NCI-H128 (cell line): Measurements from ENCODE around the gene LYRM7.
"Not testable (repeated sequence)": the region's sequence is repeated elsewhere in the genome, so short reads cannot be mapped to it uniquely, and the experiment has no call there.

ENCODE experiments used
- DNase-seq: peaks from one replicate; lab custom pipeline; 2025; ENCODE audit not compliant: unreplicated experiment; lab: John Stamatoyannopoulos, UW

Gene LYRM7

GRCh38 chr5:131170540-131171275, at the start of gene LYRM7:
LYRM7 (plus strand) TSS chr5:131170944; CDS start chr5:131171021, 77 bp downstream.
- DNase-seq: peak; percentile 93

- DNase-seq: not testable (repeated sequence)
Measured at GRCh38 chr5:131127244-131127643, 43.5 kb upstream of the LYRM7 start.

GRCh38 chr5:131129306-131129705, 41.4 kb upstream of the LYRM7 start:
- DNase-seq: no peak

GRCh38 chr5:131133091-131133490, 37.7 kb upstream of the LYRM7 start:
- not testable (repeated sequence) for DNase-seq

- DNase-seq: not testable (repeated sequence)
Measured at GRCh38 chr5:131138406-131138805, 32.3 kb upstream of the LYRM7 start.

- DNase-seq: no peak
Measured at GRCh38 chr5:131139321-131139720, 31.4 kb upstream of the LYRM7 start.

GRCh38 chr5:131142970-131143617, 27.6 kb upstream of the LYRM7 start:
- no peak for DNase-seq

GRCh38 chr5:131147258-131147657, 23.5 kb upstream of the LYRM7 start:
- no peak for DNase-seq

- no peak for DNase-seq
Measured at GRCh38 chr5:131148835-131149234, 21.9 kb upstream of the LYRM7 start.

- DNase-seq: no peak
Measured at GRCh38 chr5:131150408-131150807, 20.3 kb upstream of the LYRM7 start.

GRCh38 chr5:131151216-131151615, 19.5 kb upstream of the LYRM7 start:
- DNase-seq: no peak

- no peak for DNase-seq
Measured at GRCh38 chr5:131156385-131156784, 14.4 kb upstream of the LYRM7 start.

- no peak for DNase-seq
Measured at GRCh38 chr5:131156957-131157356, 13.8 kb upstream of the LYRM7 start.

- DNase-seq: no peak
Measured at GRCh38 chr5:131160134-131160533, 10.6 kb upstream of the LYRM7 start.

GRCh38 chr5:131163276-131164119, 7.2 kb upstream of the LYRM7 start:
- no peak for DNase-seq

GRCh38 chr5:131164191-131165118, 6.3 kb upstream of the LYRM7 start:
- DNase-seq: no peak

GRCh38 chr5:131165119-131165727, 5.5 kb upstream of the LYRM7 start, which contains the start of gene HINT1:
HINT1 (minus strand) TSS chr5:131165256; CDS start chr5:131165205, 51 bp downstream.
- peak; percentile 77 for DNase-seq

GRCh38 chr5:131167615-131168014, 3.1 kb upstream of the LYRM7 start:
- DNase-seq: no peak

GRCh38 chr5:131169810-131170539, 769 bp upstream of the LYRM7 start:
- no peak for DNase-seq
